Activated naive CD4-positive, alpha-beta T cell treated with Interleukin-2 at 50 U/mL for 16 hours (primary cell): Measurements from ENCODE around the gene CLDN2.
A peak's percentile ranks its signal among the peaks of the same experiment; 100 is the strongest.
"Not testable (repeated sequence)": the region's sequence is repeated elsewhere in the genome, so short reads cannot be mapped to it uniquely, and the experiment has no call there.

ENCODE experiments used
- DNase-seq: peaks from one replicate; pipeline ENCODE4 v3.0.0-alpha.2; 2020

CLDN2 gene

DNA sequence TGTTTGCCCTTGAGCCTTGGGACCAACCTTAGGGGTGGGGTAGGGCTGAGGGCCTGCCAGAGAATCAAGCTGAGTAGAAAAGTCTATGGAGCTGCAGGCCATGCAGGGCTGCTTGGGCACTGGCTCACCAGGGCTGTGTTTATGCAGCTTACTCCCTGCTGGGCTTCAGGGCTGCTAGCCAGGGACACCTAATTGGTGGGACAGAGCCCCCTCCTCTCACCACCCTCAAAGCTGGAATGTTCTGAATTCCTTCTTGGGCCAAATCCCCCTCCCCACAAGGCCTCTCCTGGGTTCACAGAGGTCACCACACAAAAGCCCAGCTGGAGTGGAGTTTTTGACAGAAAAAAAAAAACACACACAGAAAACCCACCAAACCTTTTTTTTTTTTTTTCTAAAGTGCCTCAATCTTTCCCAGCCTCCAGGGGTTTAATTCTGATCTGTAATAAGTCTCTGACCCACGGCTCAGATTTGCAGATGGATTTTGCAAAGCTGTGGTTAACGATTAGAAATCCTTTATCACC lies at the start of gene CLDN2:
CLDN2 (plus strand) TSS at position 471 of the 521 bp plus-strand sequence. CDS start 7,827 bp downstream, outside the sequence.
- no peak for DNase-seq

GRCh38 chrX:106872796-106873195 lies 47.4 kb upstream of the CLDN2 start:
- not testable (repeated sequence) for DNase-seq

DNA sequence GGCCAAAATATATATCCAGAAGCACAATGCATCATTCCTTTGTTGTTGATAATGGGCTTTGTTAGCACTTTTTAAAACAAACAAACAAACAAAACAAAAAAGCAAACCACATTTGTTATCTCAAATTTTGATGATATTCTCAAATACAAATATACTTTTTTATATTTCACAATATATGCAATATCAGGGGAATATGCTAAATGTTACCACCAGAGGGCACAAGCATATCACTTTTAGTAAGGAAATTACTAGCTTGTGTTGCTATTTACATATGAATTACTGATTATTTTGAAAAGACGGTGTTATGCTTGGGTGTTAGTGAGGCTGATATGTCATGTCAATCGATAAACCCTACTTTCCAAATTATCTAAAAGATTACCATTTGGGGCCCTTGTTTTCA lies 46.1 kb upstream of the CLDN2 start:
- no peak for DNase-seq

DNA sequence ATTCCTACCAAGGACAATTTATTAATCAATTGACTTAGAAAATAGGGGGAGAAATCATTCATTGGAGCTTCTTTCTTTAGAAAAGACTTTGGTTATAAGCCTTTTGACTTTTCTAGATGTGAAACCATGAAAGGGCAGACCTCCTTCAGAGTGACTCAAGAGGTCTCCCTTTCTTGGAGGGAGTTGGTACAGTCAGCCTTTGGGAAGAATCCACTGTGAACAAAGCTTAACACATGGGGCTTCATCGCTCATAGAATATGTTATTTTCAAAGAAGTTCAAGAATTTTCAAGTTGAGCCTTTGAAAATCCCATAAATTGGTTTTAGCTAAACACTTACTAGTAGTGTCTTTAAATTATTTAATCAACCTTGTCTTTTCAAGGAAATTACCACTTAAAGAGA lies 45.1 kb upstream of the CLDN2 start:
- DNase-seq, result no peak

DNA sequence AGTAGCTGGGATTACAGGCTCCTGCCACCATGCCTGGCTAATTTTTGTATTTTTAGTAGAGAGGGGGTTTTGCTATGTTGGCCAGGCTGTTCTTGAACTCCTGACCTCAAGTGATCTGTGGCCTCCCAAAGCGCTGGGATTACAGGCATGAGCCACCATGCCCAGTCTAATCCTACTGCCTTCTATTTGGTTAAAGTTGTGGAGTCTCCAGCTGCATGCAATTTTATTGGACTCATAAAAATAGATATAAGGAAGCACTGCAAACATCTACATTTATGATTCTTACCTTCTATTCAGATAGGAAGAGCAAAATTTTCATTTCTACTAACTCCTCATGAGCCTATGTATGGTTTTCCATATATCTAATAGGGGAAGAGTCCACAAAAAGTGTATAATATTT lies 30.7 kb upstream of the CLDN2 start:
- DNase-seq, result no peak

GRCh38 chrX:106891762-106892460 lies 28.3 kb upstream of the CLDN2 start:
- DNase-seq, result no peak

DNA sequence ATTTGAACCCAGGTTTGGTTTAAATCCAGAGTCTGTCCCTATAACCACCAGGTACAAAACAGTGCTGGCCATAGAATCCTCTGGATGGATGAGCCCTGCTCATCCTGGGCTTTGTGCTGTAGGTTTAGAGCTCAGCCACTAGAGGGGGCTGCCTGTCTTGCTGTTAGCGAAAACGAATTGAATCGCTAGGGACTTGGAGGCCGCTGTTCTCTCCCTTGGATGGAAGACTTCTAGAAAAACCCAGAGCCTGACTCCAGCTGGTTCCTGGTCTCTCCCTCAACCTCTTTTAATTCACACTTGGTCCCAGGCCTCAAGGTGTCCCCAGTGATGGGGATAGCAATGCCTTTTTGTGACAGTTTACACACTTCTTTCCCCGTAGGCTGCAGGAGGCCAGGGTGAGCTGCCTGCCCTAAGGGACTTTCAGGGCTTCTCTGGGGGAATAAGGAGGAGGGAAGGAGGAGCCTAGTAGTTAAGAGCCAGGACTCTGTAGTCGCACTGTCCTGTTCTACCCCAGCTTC lies 25.8 kb upstream of the CLDN2 start:
- DNase-seq, result peak; percentile 35

DNA sequence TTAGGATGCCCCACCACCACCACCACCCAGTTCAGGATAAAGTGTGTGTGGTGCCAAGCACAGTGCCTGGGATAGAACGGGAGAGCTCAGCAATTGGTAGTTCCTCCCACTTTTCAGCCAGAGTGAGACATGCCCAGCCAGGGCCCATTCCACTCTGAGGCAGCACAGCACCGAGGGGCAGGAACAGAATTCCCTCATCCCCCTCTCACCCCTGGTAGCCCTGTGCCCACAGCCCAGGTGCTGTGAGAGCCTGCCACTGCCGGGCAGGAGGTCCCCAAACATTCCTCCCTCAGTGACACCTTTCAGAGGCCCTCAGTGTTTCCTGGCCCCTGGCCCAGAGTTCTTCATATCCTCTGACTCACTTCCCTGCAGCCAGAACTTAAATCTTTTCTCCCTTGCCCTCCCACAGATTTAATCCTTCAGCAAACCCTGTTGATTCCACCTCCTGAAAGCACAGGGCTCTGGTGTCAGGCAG lies 25.2 kb upstream of the CLDN2 start:
- DNase-seq, result no peak

DNA sequence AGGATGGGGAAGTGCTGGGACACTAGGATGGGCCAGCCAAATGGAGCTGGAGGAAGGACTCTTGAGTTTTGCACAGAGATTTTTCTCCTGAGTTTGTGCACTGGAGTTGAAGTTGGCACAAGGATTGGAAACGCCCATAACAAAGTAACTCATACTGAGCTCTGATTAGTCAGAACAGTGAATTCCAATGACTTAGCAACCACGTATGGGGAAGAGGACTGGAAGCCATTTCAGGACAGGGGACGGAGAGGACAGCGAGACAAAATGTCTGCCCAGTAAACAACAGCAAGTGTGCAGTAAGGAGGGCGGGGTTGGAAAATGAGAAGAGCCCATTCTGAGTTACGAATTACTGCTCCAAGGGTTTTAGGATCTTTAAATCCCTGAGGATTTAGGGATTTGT lies 22.9 kb upstream of the CLDN2 start:
- no peak for DNase-seq

- DNase-seq, result no peak
Measured at GRCh38 chrX:106898462-106898861, 21.7 kb upstream of the CLDN2 start.

DNA sequence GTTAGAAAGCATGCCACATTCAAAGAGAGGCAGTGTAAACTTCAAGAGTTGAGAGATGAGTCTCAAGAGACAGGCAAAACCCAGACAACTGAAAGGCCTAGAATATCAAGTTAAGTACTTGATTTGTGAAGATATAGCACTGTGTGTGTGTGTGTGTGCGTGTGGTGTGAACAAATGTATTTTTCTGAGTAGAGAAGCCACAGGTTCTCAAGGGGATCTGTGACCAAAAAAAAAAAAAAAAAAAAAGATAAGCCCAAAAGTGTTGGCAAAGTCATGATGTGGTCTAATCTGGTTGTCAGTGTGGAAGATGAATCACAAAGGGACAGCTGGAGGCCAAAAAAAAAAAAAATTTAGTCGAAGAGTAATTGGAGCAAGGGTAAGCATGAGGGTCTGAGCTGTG lies 20.9 kb upstream of the CLDN2 start:
- DNase-seq, result no peak

DNA sequence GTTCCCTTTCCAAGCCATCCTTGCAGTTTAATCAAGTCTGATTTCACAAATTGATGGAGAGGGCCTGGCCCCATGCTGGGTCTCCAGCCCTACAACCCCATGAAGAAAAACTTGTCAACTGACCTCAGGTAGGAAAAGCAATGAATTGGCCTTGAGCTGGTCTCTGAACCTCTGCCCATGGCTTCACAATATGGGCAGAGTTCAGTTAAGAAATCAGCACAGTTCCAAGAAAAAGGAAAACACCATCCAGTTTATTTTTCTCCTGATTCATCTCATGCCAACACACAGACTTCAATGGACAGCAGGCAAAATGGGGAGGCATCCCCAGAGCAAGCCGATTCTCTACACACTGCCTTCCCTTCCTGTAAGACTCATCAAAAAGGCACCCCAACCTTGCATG lies 20.4 kb upstream of the CLDN2 start:
- no peak for DNase-seq

GRCh38 chrX:106901341-106901740 lies 18.9 kb upstream of the CLDN2 start:
- DNase-seq, result no peak

GRCh38 chrX:106901781-106902219 lies 18.4 kb upstream of the CLDN2 start:
- no peak for DNase-seq

GRCh38 chrX:106902684-106903083 lies 17.5 kb upstream of the CLDN2 start:
- no peak for DNase-seq

DNA sequence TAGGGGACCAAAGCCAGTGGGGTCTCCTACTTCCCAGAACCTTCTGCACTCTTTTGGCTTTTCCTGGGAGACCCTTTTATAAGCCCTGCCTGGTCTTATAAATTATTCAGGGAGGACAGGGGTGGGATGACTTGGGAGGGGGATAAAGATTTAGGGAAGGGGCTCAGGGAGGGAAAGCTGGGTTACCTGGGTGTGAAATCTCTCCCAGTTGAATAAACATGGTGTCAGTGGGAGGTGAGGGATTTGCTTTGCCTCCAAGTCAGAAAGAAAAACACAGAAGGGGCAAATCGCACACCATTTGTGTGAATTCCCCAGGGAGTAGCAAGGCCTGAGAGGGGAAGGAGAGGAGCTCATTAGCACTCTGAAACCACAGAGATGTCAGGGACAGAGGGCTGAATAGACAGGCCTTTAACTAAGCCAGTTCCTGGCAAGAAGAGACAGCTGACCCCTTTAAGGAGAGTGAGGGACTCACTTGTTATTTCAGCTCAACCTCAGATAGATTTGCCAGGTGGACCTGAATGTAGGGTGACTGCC lies 16.8 kb upstream of the CLDN2 start, which contains the start of gene RIPPLY1:
RIPPLY1 (minus strand) TSS at position 51 of the 534 bp plus-strand sequence. CDS start 54 bp downstream, outside the sequence.
- DNase-seq, result no peak

DNA sequence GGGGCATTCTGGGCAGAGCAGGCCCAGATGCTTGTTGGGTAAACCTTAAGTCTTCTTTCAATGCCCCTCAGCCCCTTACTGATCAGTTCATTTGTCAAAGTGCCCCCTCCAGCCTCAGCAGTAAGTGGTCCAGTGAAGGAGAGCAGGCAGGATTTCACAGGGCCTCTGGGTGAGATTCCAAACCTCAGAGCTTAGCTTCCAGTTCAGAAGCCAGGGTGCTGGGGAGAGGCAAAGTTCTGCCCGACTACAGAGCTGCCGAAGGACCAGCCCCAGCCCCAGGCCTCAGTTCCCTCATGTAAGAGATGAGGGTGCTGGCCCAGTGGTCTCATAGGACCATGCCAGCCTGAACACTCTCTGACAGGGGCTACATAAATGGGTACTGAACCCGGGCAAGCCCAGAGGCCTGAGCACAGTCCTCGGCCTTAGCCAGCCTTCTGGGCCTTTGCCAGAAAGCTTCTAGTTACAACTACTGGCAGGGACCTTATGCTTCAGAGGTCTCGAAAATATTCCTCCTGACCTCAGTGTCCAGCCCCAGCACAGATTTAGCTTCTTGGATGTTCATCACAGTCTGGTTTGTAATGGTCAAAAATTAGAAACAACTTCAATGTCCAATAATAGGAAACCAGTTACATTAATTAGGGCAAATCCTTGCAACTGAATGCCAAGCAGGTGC lies 16.2 kb upstream of the CLDN2 start:
- DNase-seq, result no peak

DNA sequence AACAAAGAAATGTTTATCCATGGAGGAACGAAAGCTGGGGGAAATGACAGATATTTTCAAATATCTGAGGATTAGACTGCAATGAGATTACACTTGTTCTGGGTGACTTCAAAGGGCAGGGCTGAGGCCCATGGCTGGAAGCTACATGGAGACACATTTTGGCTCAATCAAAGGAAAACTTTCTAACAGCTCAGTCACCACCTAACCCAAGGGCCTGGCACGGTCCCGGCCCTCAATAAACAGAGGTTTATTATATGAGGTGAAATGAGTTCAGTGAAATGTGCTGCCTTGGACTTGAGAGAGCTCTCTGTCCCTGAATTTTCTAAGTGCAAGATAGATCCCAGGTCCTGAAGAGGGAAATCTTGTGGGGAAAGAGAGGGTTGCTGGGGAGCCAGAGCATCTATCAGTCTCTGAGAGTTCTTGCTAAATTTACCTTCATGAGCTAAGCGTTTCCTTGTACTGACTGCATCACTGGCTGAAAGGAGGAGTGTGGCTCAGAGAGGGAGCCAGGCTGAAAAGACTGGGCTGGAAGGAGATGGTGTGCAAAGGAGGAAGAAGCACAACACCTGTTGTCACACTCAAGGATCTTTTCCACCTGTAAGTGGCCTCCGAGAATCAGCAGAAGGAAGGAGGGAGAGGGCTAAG lies 15.0 kb upstream of the CLDN2 start:
- no peak for DNase-seq

DNA sequence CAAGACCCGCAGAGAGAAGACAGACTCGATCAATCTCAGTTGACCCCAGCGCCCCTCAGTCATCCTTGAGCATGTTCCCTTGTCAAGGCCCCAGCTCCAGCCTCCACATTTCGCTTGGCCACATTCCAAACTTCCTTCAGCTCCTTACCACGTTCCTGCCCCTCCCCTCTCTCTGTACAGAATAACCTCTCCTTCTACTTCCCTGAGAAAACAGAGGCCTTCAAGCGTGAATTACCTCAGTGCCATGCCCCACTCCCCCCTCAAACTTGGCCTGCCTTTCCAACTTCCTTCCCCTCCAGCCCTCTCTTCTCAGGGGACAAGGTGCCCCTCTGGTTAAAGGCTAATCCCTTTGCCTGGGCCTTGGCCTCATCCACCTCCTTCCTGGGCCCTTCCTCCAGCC lies 13.8 kb upstream of the CLDN2 start:
- no peak for DNase-seq

DNA sequence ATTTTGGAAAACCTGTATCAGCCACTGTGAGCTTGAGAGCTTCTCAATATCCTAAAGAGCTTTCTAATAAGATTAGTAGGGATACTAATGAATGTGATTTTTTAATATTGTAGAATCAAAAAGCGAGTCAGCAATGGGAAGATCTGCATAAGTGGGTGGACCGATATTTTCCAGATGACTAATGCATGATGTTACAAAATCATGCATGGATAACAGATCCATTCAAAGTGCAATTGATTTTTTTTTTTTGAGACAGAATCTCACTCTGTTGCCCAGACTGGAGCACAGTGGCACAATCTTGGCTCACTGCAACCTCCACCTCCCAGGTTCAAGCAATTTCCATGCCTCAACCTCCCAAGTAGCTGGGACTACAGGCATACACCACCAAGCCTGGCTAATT lies 7.3 kb upstream of the CLDN2 start:
- no peak for DNase-seq

DNA sequence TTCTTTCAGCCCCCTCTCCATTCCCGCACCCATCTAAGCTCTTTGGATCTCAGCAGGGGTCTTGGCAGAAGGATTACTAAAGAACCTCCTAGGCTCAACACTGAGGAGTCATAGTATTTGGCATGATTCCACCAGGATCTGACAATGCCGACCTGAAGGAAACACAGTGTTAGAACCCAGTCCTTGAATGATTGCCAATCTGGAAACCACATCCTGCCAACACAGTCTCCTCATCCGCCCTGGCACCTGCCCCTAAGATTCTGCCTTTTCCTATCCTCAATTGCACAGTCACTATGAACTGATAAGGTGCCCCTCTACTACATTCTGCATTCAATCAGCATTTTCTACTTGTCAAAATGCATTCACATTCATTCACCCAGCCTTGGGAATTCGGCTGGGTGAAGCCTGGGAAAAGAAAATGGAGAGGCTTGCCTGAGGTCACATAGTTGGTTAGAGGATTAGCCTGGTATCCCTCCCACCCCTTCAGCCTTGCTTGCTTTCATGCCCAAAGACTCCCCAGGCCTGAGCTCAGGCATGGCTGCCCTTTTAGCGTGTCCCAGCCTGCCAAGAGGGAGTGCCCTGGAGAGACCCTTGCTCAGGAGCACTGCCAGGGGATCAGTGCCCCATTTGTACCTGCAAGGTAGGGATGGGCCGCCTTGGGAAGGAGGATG lies 2.2 kb upstream of the CLDN2 start:
- no peak for DNase-seq

- DNase-seq, result no peak
Measured at GRCh38 chrX:106921637-106922036, 1.4 kb downstream of the CLDN2 start.

GRCh38 chrX:106927023-106927422 lies 6.8 kb downstream of the CLDN2 start:
- DNase-seq, result no peak
